Inflammatory macrophage (primary cell): Measurements from ENCODE around the gene EFHC2.
A peak's percentile ranks its signal among the peaks of the same experiment; 100 is the strongest.
"Not testable (repeated sequence)": the region's sequence is repeated elsewhere in the genome, so short reads cannot be mapped to it uniquely, and the experiment has no call there.

Experiments used
- DNase-seq, 2 donors: peaks; one replicate each; pipeline ENCODE4 v3.0.0-alpha.2; 2020 to 2022

The EFHC2 gene

GRCh38 chrX:44291468-44292092 lies 51.9 kb downstream of the EFHC2 start:
- no peak for DNase-seq

DNA sequence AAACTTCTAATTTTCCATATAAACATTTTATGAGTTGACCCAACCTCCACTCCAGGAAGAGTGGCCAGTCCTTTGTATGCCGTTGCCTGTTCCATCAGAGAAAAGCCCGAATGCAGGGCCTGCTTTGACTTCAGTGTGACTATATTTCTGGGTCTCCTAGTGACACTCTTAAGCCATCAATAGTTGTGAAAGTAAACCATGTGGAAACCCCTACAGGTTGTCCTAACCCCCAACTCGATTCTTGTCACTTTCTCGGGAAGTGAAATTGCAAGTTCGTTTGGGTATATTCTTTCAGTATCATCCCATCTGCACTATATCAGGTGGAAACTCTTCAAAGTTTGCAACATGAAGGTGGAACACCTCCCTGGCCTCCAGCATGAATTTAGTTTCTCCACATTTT lies 52.8 kb downstream of the EFHC2 start:
- DNase-seq: no peak

- no peak for DNase-seq
Measured at GRCh38 chrX:44282753-44283152, 60.7 kb downstream of the EFHC2 start.

DNA sequence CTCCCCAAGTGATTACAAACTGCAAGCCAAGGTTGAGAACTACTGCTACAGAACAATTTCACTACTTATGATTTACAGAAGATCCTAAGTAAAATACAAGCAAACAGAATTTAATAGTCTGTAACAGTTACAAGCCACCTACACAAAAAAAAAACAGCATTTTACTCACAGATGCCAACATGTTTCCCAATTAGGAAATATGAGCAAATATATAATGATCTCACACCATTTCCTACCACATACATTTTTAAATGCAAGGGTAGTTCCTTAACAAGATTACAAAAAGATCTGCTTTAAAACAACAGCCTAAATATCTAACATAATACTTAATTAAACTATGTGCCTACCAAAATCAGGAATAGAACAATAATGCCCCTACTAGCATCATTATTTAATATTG lies 63.4 kb downstream of the EFHC2 start:
- DNase-seq: peak; percentile 11 to 42

DNA sequence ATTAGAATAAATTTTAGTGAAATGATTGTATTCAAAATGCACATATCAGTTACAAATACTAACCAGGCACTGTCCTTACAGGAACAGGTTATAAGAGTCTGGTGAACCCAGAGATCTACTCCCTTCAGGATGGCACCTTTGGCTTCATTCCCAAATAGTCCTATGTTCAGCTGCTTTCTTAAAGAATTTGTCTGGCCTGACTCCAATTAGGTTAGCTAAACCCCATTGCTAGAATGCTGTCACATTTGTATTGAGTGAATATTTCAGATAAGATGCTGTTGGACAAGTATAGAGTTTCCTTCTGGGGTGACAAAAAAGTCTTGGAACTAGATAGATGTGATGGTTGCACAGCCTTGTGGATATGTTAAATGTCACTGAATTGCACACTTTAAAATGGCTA lies 69.4 kb downstream of the EFHC2 start:
- no peak for DNase-seq

DNA sequence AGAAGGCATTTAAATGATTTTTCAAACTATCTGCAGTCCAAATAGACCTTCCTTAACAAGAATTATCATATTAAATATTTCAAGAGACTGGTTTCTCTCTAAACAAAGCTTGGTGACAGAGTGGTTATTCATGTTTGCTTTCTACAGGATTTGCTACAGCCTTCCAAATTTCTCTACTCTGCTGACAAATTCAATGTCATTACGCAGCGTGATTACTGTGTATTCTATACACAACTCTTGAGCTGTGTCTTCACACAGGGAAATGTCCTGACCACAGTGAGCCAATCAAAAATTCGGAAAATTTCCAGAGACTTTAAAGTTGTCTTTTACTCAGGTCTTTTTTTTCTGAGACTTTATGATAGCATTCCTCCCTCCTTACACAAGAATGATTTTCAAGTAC lies 75.6 kb downstream of the EFHC2 start:
- no peak for DNase-seq

DNA sequence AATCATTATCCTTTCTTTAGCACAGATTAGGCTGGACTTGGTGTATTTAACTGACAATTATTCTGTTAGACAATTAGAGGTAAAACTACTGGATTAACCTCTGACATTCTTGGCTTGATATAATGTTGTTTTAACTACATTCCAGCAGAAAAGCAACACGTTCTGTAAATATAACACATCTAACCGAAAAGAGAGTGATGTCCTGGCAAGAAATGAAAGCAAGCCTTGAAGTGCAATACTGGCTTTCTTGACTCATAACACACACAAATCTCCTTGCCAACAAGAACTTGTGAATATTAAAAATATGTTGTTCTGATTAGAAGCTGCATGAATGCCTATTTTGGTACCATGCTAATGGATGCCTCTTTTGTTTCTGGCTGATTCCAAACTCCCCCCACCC lies 76.4 kb downstream of the EFHC2 start:
- DNase-seq: no peak

DNA sequence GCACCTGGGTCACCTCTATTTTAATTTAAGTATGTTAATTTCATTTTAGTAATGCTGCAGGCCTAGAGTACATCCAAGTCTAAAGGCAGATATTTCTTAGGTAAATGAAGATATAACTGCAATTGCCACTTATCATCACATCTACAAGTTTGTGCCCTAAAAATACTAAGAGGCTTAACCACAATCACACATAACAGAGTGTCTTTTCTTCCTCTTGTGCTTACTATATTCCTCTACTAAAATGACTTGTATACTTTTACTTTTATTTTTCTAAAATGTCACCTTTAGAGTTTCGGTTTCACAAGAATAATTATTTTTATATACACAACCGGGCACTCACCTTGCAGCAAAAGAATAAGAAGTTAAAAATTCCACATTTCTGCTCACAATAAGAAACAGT lies 77.9 kb downstream of the EFHC2 start:
- DNase-seq: no peak

- no peak for DNase-seq
Measured at GRCh38 chrX:44264936-44265335, 78.5 kb downstream of the EFHC2 start.

DNA sequence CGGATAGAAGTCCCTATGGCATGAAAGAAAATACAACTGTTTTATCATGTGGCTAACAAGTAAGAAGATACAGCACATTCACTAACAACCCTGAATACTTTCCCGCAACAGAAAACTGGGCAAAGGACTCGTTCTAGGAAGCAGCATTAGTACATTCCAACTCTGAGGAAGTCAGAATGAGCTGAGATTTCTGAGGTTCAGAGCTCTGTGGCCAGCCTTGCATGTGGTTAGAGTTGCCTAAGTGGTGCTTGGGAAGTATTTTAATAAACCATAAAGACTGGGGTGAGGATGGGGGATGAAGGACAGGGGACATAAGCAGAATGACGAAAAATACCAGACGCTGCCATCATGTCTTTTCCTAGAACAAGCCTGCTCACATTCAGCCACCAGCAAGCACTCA lies 82.2 kb downstream of the EFHC2 start:
- DNase-seq: peak; percentile 13

DNA sequence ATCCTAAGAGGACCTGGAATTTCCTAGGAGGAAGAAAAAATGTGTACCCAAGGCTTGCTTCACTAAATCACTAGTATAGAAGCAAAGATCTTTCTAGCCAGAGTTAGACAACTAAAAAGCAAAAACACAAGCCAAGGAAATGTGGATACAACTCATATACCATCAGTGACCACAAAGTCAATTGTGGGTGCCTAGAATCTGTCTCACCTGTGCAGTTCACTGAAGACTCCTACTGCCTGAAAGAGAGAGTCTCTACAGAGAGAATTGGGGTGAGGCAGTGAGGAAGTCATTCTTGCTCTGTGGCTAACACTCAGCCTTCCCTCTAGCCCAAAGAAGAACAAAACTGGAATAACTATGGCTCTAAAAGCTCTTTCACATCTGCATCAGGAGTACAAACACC lies 82.9 kb downstream of the EFHC2 start:
- DNase-seq: no peak

DNA sequence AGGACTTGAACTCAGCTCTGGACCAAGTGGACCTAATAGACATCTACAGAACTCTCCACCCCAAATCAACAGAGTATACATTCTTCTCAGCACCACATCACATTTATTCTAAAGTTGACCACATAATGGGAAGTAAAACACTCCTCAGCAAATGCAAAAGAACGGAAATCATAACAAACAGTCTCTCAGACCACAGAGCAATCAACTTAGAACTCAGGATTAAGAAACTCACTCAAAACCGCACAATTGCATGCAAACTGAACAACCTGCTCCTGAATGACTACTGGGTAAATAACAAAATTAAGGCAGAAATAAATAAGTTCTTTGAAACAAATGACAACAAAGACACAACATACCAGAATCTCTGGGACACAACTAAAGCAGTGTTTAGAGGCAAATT lies 87.7 kb downstream of the EFHC2 start:
- DNase-seq: peak; percentile 20 to 49

GRCh38 chrX:44253575-44253942 lies 89.9 kb downstream of the EFHC2 start:
- DNase-seq: no peak

GRCh38 chrX:44252688-44253574 lies 90.5 kb downstream of the EFHC2 start:
- DNase-seq: not testable (repeated sequence)

GRCh38 chrX:44247468-44247867 lies 96.0 kb downstream of the EFHC2 start:
- DNase-seq: peak in 1 of 2 donors; percentile 2

GRCh38 chrX:44246826-44247225 lies 96.6 kb downstream of the EFHC2 start:
- DNase-seq: no peak

DNA sequence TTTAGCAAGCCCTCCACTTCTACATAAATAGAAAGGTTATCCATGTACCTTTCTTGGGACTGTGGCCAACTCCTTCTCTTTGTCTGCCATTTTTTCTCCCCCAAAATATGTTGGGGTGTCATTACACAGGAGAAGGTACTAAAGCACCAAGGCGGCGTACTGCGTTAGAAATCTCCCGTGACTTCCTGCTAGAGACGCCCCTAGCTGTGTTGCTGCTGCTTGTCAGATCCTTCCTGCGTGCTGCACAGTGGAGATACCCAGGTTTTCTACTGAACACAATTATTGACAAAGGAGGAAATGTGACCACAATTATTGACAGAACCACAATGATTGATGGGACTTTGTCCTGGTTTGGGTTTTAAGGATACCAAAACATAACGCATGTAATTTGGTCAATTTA lies 97.7 kb downstream of the EFHC2 start:
- DNase-seq: no peak

- peak; percentile 36 to 54 for DNase-seq
Measured at GRCh38 chrX:44244008-44244407, 99.5 kb downstream of the EFHC2 start.

- DNase-seq: no peak
Measured at GRCh38 chrX:44241546-44241945, 101.9 kb downstream of the EFHC2 start.

DNA sequence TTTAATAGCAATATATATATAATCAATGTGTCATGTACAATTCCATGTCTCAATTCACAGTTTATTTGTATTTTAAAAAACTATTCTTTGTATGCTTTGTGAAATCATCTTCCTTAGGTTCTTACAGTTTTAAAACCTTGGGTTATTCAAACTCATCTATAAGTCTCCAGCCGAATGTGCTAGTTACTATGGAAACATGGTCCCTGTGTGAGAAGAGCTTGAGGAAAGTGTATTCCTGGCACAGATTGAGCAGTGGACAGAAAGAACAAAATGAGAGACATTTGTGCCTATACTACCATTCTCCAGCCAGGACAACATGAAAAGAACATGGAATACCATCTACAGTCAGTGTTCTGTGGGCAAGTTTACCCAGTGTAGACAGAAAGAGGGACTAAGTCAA lies 103.4 kb downstream of the EFHC2 start:
- DNase-seq: no peak

DNA sequence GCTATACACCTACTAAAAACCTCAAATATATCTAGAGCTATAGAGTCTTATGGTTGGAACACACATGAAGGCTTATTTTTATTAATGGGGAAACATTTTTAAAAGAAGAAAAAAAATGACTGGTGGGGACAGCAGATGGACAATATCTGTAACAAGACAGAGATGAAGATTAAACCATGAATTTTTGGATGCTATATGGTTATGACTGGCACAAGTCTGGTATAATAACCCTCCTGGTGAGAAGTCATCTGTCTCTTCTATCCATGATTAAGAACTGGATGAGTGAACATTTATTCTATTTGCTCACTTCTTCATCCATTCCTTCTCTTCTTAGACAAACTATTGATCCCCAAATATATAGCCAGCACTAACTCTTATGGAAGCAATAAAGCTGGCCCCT lies 104.4 kb downstream of the EFHC2 start:
- DNase-seq: no peak

- DNase-seq: no peak
Measured at GRCh38 chrX:44235534-44235933, 107.9 kb downstream of the EFHC2 start.

DNA sequence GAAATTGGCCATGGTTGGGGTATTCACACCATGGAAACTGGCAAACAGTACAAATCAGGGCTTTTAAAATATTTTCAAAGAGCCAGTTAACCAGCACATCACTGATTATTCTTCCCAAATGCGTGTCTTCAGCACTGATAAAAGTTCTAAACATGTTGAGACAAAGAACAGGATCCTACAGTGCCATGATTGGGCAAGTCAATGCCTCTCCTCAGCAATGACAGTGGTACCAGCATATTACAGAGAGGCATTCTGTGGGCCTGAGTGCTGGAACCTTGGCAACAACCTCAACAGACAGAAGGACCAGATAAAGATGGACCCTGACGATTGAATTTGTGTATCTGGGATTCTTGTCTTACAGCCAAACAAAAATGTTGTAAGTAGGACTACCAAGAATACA lies 108.9 kb downstream of the EFHC2 start:
- DNase-seq: no peak

DNA sequence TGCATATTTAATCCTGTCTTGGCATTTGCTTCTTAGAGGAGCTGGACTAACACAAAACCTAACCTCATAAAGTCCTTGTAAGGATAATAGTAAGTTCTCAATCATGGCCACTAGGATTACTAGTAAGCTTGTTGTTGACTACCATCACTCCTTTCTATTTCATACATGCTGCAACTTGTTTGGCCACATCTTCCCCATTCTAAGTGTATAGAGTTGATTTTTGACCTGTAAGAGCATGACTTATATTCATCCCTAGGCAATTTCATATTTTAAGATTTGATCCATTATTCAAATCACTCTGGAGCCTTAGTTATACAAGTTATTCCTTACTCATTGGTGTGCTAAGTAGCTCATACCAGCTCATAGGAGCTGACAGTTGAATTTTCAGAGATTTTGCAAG lies 109.4 kb downstream of the EFHC2 start:
- DNase-seq: no peak
